Endothelial cell of umbilical vein (primary cell): ENCODE measurements around the gene SSR4.

Experiments
- EZH2 ChIP-seq: IDR thresholded peaks from 2 replicates; pipeline ENCODE4 v1.6.1; 2012; ENCODE audit warnings: borderline replicate concordance, low read depth, mild to moderate bottlenecking, moderate library complexity, low read length, inconsistent platforms; ENCODE audit not compliant: severe bottlenecking
- MYC ChIP-seq: IDR thresholded peaks from one replicate; pipeline ENCODE4 v1.6.1; 2011; ENCODE audit warnings: mild to moderate bottlenecking, low read depth, low read length
- POLR2A ChIP-seq: IDR thresholded peaks from 2 replicates; pipeline ENCODE4 v1.6.1; 2012; ENCODE audit warnings: low read depth, mild to moderate bottlenecking, control low read depth, low read length
- POLR2AphosphoS5 ChIP-seq: IDR thresholded peaks from 2 replicates; pipeline ENCODE4 v1.6.1; 2012; ENCODE audit warnings: low read depth, mild to moderate bottlenecking, control low read depth, low read length, moderate library complexity; ENCODE audit not compliant: insufficient read depth
- TF ChIP-seq, protein P1 (sequence below), 2 donors: IDR thresholded peaks; 1 replicate in 1 of 2; 2 replicates in 1 of 2; pipeline ENCODE4 v1.5.1; 2011; ENCODE audit warnings: low read length in 2 of 2, mild to moderate bottlenecking in 2 of 2, moderate library complexity in 2 of 2, control low read depth in 1 of 2, inconsistent platforms in 1 of 2, low read depth in 1 of 2; ENCODE audit not compliant: insufficient read depth in 1 of 2; ENCODE audit errors: extremely low read depth in 1 of 2

DNA sequence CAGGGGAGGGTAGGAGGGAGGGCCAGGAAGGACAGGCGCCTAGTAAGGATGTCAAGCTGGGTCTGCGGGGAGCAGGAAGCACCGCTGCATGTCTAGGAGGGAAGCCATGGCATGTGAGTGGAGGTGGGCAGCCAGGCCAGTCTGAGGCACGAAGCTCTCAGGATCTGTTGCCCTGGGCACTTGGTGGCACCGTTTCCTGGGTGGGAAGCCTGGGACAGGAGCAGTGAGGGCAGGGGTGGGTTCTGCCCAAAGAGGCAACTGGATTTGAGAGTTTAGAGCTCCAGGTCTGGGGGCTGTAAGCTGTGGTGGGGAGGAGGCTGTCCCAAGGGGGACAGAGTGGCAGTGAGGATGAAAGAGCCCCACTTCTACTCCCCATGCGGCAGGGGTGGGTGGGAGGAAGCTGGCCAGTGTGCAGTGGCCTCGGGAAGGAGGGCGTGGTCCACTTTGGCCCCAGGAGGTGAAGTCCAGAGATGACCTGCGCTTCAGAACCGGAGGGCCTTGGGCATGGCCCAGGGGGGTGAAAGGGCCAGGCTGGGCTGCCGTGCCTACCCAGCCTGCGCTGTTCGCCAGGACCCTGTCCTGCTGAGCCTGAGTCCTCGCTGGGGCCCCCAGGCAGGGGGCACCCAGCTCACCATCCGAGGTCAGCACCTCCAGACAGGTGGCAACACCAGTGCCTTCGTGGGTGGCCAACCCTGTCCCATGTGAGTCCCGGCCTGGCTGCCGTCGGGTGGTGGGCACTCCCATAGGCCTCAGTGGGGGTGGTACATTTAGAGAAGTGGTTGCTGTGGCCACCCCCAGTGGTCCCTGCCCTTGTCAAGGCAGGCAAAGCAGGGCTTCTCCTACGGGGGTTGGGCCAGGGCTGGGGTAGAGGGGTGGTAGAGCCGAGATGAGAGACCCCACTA, 21.9 kb upstream of the SSR4 start:
- TF ChIP-seq POLR2A (no peak), EZH2 (no peak), MYC (no peak), POLR2AphosphoS5 (no peak)
- TF ChIP-seq, protein P1, sequence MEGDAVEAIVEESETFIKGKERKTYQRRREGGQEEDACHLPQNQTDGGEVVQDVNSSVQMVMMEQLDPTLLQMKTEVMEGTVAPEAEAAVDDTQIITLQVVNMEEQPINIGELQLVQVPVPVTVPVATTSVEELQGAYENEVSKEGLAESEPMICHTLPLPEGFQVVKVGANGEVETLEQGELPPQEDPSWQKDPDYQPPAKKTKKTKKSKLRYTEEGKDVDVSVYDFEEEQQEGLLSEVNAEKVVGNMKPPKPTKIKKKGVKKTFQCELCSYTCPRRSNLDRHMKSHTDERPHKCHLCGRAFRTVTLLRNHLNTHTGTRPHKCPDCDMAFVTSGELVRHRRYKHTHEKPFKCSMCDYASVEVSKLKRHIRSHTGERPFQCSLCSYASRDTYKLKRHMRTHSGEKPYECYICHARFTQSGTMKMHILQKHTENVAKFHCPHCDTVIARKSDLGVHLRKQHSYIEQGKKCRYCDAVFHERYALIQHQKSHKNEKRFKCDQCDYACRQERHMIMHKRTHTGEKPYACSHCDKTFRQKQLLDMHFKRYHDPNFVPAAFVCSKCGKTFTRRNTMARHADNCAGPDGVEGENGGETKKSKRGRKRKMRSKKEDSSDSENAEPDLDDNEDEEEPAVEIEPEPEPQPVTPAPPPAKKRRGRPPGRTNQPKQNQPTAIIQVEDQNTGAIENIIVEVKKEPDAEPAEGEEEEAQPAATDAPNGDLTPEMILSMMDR (IDR thresholded peaks at IDR 0.05; ENCODE audit: extremely low read depth in 1 of 2, insufficient read depth in 1 of 2, low read depth in 1 of 2, low read length in 2 of 2) = no peak
